WTC11 (cell line): ENCODE data around the gene MLN. TPM values are rescaled to one million over a fixed set of nuclear protein-coding genes. Genes with fewer than 3 reads are reported as not detected.

Experiments
- ATAC-seq: fragments of 200-7000 bp; cut with Tn5 transposase; 2 replicates; pipeline ENCODE4 v1.10.0; 2021; ENCODE audit warnings: mild to moderate bottlenecking, moderate library complexity
- CTCF ChIA-PET: fragments of 300-600 bp; sonication (Branson Sonifier 250); formaldehyde crosslinking; loops from one replicate; lab custom pipeline; 2021; ENCODE audit warnings: antibody characterized with exemption; lab: Charles Lee
- POLR2A ChIA-PET: fragments of 350-600 bp; sonication (Branson Sonifier 250); formaldehyde crosslinking; loops from one replicate; lab custom pipeline; 2021; ENCODE audit warnings: antibody characterized with exemption; lab: Charles Lee
- DNase-seq: peaks from one replicate; pipeline ENCODE4 v3.0.0; 2021; ENCODE audit warnings: low spot score
- H3K27ac Mint-ChIP-seq: 2 replicates; pipeline ENCODE4 v1.8.0; 2021; ENCODE audit warnings: mixed read lengths
- H3K27me3 Mint-ChIP-seq: 2 replicates; pipeline ENCODE4 v1.8.0; 2021; ENCODE audit warnings: low read depth, mild to moderate bottlenecking, moderate library complexity, mixed read lengths
- H3K36me3 Mint-ChIP-seq: 2 replicates; pipeline ENCODE4 v1.8.0; 2021; ENCODE audit warnings: mixed read lengths
- H3K4me1 Mint-ChIP-seq: 2 replicates; pipeline ENCODE4 v1.8.0; 2022; ENCODE audit warnings: mixed read lengths
- H3K4me3 Mint-ChIP-seq: 2 replicates; pipeline ENCODE4 v1.8.0; 2021; ENCODE audit warnings: mild to moderate bottlenecking, moderate library complexity, mixed read lengths
- H3K9me3 Mint-ChIP-seq: 2 replicates; pipeline ENCODE4 v1.8.0; 2021; ENCODE audit warnings: mixed read lengths
- ATF1 ChIP-seq: sonication (generic); formaldehyde crosslinking; IDR thresholded peaks from 2 replicates; pipeline ENCODE4 v1.8.1; 2023; ENCODE audit warnings: mild to moderate bottlenecking, moderate library complexity, missing genetic modification reagents
- CREB1 ChIP-seq: sonication (generic); formaldehyde crosslinking; IDR thresholded peaks from 2 replicates; pipeline ENCODE4 v1.8.0; 2023; ENCODE audit warnings: mild to moderate bottlenecking, missing genetic modification reagents
- ETV6 ChIP-seq: sonication (generic); formaldehyde crosslinking; IDR thresholded peaks from 2 replicates; pipeline ENCODE4 v1.8.1; 2022; ENCODE audit warnings: mild to moderate bottlenecking, missing genetic modification reagents
- FOXP1 ChIP-seq: sonication (generic); formaldehyde crosslinking; IDR thresholded peaks from 2 replicates; pipeline ENCODE4 v1.8.0; 2022; ENCODE audit warnings: missing genetic modification reagents, mild to moderate bottlenecking, moderate library complexity, borderline replicate concordance
- MXD4 ChIP-seq: fragments of 250-450 bp; sonication (Bioruptor Pico); IDR thresholded peaks from 2 replicates; pipeline ENCODE4 v1.8.0; 2021; ENCODE audit warnings: mild to moderate bottlenecking, moderate library complexity, borderline replicate concordance
- NFYB ChIP-seq: sonication (generic); formaldehyde crosslinking; conservative IDR thresholded peaks from 2 replicates; pipeline ENCODE4 v1.8.0; 2022; ENCODE audit warnings: low read depth, missing genetic modification reagents
- NR1H2 ChIP-seq: sonication (generic); formaldehyde crosslinking; IDR thresholded peaks from 2 replicates; pipeline ENCODE4 v1.9.0; 2021; ENCODE audit warnings: mild to moderate bottlenecking, moderate library complexity, missing genetic modification reagents
- OVOL2 ChIP-seq: fragments of 250-450 bp; sonication (Bioruptor Pico); IDR thresholded peaks from 2 replicates; pipeline ENCODE4 v1.9.0; 2021; ENCODE audit warnings: mild to moderate bottlenecking, borderline replicate concordance
- PRRX2 ChIP-seq: fragments of 250-450 bp; sonication (Bioruptor Pico); IDR thresholded peaks from 2 replicates; pipeline ENCODE4 v1.8.0; 2021; ENCODE audit warnings: mild to moderate bottlenecking
- RORB ChIP-seq: fragments of 250-450 bp; sonication (Bioruptor Pico); IDR thresholded peaks from 2 replicates; pipeline ENCODE4 v1.9.0; 2021; ENCODE audit warnings: mild to moderate bottlenecking
- SMAD4 ChIP-seq: sonication (generic); formaldehyde crosslinking; IDR thresholded peaks from 2 replicates; pipeline ENCODE4 v1.8.0; 2022; ENCODE audit warnings: mild to moderate bottlenecking, missing genetic modification reagents
- TCF7 ChIP-seq: sonication (generic); formaldehyde crosslinking; IDR thresholded peaks from 2 replicates; pipeline ENCODE4 v1.8.0; 2022; ENCODE audit warnings: mild to moderate bottlenecking, low read depth, missing genetic modification reagents, moderate library complexity
- TEAD4 ChIP-seq: sonication (generic); formaldehyde crosslinking; IDR thresholded peaks from 2 replicates; pipeline ENCODE4 v1.8.0; 2022; ENCODE audit warnings: mild to moderate bottlenecking, missing genetic modification reagents
- TP53 ChIP-seq: sonication (generic); formaldehyde crosslinking; IDR thresholded peaks from 2 replicates; pipeline ENCODE4 v1.8.1; 2023; ENCODE audit warnings: mild to moderate bottlenecking, missing genetic modification reagents
- ZNF138 ChIP-seq: sonication (generic); formaldehyde crosslinking; conservative IDR thresholded peaks from 2 replicates; pipeline ENCODE4 v1.8.1; 2022; ENCODE audit warnings: mild to moderate bottlenecking, moderate library complexity, missing genetic modification reagents
- ZNF396 ChIP-seq: fragments of 250-450 bp; sonication (Bioruptor Pico); IDR thresholded peaks from 2 replicates; pipeline ENCODE4 v1.8.0; 2021; ENCODE audit warnings: mild to moderate bottlenecking, moderate library complexity, borderline replicate concordance
- total RNA-seq: library from RNA; stranded (reverse); gene quantifications from 3 replicates; pipeline ENCODE4 v1.2.3, GENCODE V29; 2021
- TF ChIP-seq, protein P1 (sequence below): sonication (generic); formaldehyde crosslinking; conservative IDR thresholded peaks from 2 replicates; pipeline ENCODE4 v1.8.1; 2023; ENCODE audit warnings: mild to moderate bottlenecking, low read depth, missing genetic modification reagents, moderate library complexity
- TF ChIP-seq, protein P2 (sequence below): fragments of 200-600 bp; IDR thresholded peaks from 2 replicates; pipeline ENCODE4 v1.8.0; 2022; ENCODE audit warnings: antibody characterized with exemption
- TF ChIP-seq, protein P3 (sequence below): sonication (generic); formaldehyde crosslinking; IDR thresholded peaks from 2 replicates; pipeline ENCODE4 v1.8.0; 2022; ENCODE audit warnings: mild to moderate bottlenecking, missing genetic modification reagents
- TF ChIP-seq, protein P4 (sequence below): sonication (generic); formaldehyde crosslinking; IDR thresholded peaks from 2 replicates; pipeline ENCODE4 v1.8.0; 2022; ENCODE audit warnings: mild to moderate bottlenecking, missing genetic modification reagents
- TF ChIP-seq, protein P5 (sequence below): sonication (generic); formaldehyde crosslinking; IDR thresholded peaks from 2 replicates; pipeline ENCODE4 v1.8.1; 2022; ENCODE audit warnings: mild to moderate bottlenecking, moderate library complexity, missing genetic modification reagents
- TF ChIP-seq, protein P6 (sequence below): sonication (generic); formaldehyde crosslinking; IDR thresholded peaks from 2 replicates; pipeline ENCODE4 v1.8.0; 2022; ENCODE audit warnings: missing genetic modification reagents

Gene MLN
- total RNA-seq, 1 experiment from 2014 or later = not detected

DNA sequence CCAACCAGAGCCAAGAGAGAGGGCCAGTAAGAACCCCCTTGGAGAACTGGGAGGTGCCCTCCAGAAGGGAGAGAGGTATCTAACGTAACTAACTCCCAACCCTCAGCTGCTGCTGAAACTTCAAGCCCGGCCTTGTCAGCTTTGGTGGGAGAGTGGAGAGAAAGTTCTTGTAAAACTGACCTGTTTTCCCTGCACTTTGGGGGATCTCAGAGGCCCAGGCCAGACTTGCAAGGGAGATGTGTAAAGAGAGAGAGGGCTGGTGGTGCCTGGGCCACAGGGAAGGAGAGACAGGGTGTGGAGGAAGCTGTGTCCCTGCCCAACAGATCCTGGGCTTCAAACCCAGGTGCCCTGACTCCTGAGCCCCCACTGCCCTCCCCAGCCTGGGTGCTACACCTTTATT is 39.8 kb downstream of the MLN start (continued):
- TF ChIP-seq, protein P1, sequence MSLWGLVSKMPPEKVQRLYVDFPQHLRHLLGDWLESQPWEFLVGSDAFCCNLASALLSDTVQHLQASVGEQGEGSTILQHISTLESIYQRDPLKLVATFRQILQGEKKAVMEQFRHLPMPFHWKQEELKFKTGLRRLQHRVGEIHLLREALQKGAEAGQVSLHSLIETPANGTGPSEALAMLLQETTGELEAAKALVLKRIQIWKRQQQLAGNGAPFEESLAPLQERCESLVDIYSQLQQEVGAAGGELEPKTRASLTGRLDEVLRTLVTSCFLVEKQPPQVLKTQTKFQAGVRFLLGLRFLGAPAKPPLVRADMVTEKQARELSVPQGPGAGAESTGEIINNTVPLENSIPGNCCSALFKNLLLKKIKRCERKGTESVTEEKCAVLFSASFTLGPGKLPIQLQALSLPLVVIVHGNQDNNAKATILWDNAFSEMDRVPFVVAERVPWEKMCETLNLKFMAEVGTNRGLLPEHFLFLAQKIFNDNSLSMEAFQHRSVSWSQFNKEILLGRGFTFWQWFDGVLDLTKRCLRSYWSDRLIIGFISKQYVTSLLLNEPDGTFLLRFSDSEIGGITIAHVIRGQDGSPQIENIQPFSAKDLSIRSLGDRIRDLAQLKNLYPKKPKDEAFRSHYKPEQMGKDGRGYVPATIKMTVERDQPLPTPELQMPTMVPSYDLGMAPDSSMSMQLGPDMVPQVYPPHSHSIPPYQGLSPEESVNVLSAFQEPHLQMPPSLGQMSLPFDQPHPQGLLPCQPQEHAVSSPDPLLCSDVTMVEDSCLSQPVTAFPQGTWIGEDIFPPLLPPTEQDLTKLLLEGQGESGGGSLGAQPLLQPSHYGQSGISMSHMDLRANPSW (CRISPR knock-in tag) = no peak
- no peak for TF ChIP-seq ETV6 (CRISPR knock-in tag)
- no peak for TF ChIP-seq MXD4 (CRISPR knock-in tag)
- TF ChIP-seq RORB = no peak
- no peak for TF ChIP-seq FOXP1
- TF ChIP-seq CREB1 = no peak
- TF ChIP-seq NR1H2 (CRISPR knock-in tag) = no peak
- TF ChIP-seq ATF1 (CRISPR knock-in tag) = no peak
- TF ChIP-seq, protein P2, sequence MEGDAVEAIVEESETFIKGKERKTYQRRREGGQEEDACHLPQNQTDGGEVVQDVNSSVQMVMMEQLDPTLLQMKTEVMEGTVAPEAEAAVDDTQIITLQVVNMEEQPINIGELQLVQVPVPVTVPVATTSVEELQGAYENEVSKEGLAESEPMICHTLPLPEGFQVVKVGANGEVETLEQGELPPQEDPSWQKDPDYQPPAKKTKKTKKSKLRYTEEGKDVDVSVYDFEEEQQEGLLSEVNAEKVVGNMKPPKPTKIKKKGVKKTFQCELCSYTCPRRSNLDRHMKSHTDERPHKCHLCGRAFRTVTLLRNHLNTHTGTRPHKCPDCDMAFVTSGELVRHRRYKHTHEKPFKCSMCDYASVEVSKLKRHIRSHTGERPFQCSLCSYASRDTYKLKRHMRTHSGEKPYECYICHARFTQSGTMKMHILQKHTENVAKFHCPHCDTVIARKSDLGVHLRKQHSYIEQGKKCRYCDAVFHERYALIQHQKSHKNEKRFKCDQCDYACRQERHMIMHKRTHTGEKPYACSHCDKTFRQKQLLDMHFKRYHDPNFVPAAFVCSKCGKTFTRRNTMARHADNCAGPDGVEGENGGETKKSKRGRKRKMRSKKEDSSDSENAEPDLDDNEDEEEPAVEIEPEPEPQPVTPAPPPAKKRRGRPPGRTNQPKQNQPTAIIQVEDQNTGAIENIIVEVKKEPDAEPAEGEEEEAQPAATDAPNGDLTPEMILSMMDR = no peak

DNA sequence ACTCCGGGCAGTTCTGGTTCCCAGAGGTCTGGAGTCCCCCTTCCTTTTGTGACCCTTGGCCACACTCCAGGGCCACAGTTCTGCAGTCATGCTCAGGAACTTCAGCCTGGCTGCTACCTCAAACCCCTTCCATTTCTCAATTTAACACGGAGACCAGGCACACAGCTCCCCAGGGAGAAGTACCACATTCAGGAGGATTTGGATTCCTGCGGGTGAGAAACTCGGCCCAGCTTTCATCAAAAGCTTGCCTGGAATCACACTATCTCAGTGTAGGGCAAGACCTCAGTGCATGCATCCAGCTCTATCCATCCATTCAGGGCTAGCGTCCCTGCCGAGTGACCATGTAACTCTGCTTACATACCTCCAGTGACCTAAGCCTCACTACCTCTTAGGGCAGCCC is 40.3 kb downstream of the MLN start:
- ChIA-PET CTCF (interaction anchor here (7.1 kb wide), 1 partner anchor 7 kb away, joined by 41 read pairs; no protein-coding TSS in a partner anchor), POLR2A (no interaction called here)
- Mint-ChIP-seq H3K27ac (no peak overlapping the region), H3K36me3 (no peaks in the 10 kb centered on the region), H3K9me3 (peaks cover 10% of the 10 kb centered on the region), H3K27me3 (no peaks in the 10 kb centered on the region; the same call in 1 of the 2 replicates), H3K4me3 (no peak overlapping the region), H3K4me1 (no peaks in the 10 kb centered on the region; the same call in 1 of the 2 replicates)
- DNase-seq = no peak
- no peak for ATAC-seq
- TF ChIP-seq OVOL2 (CRISPR knock-in tag) (no peak), TCF7 (no peak), TP53 (CRISPR knock-in tag) (no peak), NR1H2 (CRISPR knock-in tag) (no peak), PRRX2 (CRISPR knock-in tag) (no peak), NFYB (CRISPR knock-in tag) (no peak), ZNF138 (CRISPR knock-in tag) (no peak), SMAD4 (CRISPR knock-in tag) (no peak), TEAD4 (CRISPR knock-in tag) (no peak), ZNF396 (no peak)
- TF ChIP-seq, protein P3, sequence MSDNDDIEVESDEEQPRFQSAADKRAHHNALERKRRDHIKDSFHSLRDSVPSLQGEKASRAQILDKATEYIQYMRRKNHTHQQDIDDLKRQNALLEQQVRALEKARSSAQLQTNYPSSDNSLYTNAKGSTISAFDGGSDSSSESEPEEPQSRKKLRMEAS (CRISPR knock-in tag) = no peak
- TF ChIP-seq, protein P2 = no peak
- TF ChIP-seq, protein P4, sequence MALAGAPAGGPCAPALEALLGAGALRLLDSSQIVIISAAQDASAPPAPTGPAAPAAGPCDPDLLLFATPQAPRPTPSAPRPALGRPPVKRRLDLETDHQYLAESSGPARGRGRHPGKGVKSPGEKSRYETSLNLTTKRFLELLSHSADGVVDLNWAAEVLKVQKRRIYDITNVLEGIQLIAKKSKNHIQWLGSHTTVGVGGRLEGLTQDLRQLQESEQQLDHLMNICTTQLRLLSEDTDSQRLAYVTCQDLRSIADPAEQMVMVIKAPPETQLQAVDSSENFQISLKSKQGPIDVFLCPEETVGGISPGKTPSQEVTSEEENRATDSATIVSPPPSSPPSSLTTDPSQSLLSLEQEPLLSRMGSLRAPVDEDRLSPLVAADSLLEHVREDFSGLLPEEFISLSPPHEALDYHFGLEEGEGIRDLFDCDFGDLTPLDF = no peak
- TF ChIP-seq, protein P1 (CRISPR knock-in tag) = no peak
- TF ChIP-seq, protein P5, sequence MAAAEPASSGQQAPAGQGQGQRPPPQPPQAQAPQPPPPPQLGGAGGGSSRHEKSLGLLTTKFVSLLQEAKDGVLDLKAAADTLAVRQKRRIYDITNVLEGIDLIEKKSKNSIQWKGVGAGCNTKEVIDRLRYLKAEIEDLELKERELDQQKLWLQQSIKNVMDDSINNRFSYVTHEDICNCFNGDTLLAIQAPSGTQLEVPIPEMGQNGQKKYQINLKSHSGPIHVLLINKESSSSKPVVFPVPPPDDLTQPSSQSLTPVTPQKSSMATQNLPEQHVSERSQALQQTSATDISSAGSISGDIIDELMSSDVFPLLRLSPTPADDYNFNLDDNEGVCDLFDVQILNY = no peak
- TF ChIP-seq, protein P6, sequence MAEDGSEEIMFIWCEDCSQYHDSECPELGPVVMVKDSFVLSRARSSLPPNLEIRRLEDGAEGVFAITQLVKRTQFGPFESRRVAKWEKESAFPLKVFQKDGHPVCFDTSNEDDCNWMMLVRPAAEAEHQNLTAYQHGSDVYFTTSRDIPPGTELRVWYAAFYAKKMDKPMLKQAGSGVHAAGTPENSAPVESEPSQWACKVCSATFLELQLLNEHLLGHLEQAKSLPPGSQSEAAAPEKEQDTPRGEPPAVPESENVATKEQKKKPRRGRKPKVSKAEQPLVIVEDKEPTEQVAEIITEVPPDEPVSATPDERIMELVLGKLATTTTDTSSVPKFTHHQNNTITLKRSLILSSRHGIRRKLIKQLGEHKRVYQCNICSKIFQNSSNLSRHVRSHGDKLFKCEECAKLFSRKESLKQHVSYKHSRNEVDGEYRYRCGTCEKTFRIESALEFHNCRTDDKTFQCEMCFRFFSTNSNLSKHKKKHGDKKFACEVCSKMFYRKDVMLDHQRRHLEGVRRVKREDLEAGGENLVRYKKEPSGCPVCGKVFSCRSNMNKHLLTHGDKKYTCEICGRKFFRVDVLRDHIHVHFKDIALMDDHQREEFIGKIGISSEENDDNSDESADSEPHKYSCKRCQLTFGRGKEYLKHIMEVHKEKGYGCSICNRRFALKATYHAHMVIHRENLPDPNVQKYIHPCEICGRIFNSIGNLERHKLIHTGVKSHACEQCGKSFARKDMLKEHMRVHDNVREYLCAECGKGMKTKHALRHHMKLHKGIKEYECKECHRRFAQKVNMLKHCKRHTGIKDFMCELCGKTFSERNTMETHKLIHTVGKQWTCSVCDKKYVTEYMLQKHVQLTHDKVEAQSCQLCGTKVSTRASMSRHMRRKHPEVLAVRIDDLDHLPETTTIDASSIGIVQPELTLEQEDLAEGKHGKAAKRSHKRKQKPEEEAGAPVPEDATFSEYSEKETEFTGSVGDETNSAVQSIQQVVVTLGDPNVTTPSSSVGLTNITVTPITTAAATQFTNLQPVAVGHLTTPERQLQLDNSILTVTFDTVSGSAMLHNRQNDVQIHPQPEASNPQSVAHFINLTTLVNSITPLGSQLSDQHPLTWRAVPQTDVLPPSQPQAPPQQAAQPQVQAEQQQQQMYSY (CRISPR knock-in tag) = no peak
